Activated naive CD4-positive, alpha-beta T cell treated with anti-CD3 and anti-CD28 coated beads, Interleukin-2, amount 50 U/mL, for 24 hours (primary cell): ENCODE results near the gene CKB.

Source experiments
- H3K27ac Mint-ChIP-seq: one replicate; pipeline ENCODE4 v1.8.0; 2021; ENCODE audit warnings: mild to moderate bottlenecking, mixed read lengths
- H3K27me3 Mint-ChIP-seq: one replicate; pipeline ENCODE4 v1.8.0; 2021; ENCODE audit warnings: mixed read lengths
- H3K36me3 Mint-ChIP-seq: one replicate; pipeline ENCODE4 v1.8.0; 2021; ENCODE audit warnings: mixed read lengths
- H3K4me1 Mint-ChIP-seq: one replicate; pipeline ENCODE4 v1.8.0; 2021; ENCODE audit warnings: mixed read lengths
- H3K4me3 Mint-ChIP-seq: one replicate; pipeline ENCODE4 v1.8.0; 2021; ENCODE audit warnings: mild to moderate bottlenecking, mixed read lengths
- H3K9me3 Mint-ChIP-seq: one replicate; pipeline ENCODE4 v1.8.0; 2021; ENCODE audit warnings: mixed read lengths

The CKB gene

GRCh38 chr14:103543721-103544387 lies 21.2 kb upstream of the CKB start:
- H3K4me1 Mint-ChIP-seq: no peaks in the 10 kb centered on the region
- H3K36me3 Mint-ChIP-seq: no peaks in the 10 kb centered on the region
- H3K27me3 Mint-ChIP-seq: no peaks in the 10 kb centered on the region
- no peak overlapping the region for H3K4me3 Mint-ChIP-seq
- H3K27ac Mint-ChIP-seq: no peak overlapping the region
- H3K9me3 Mint-ChIP-seq: no peaks in the 10 kb centered on the region

- Mint-ChIP-seq H3K4me3 (no peak overlapping the region), H3K27ac (no peak overlapping the region), H3K4me1 (no peaks in the 10 kb centered on the region), H3K9me3 (no peaks in the 10 kb centered on the region), H3K27me3 (no peaks in the 10 kb centered on the region), H3K36me3 (no peaks in the 10 kb centered on the region)
Measured at GRCh38 chr14:103543140-103543539, 20.5 kb upstream of the CKB start.

GRCh38 chr14:103542605-103543088 lies 20.0 kb upstream of the CKB start:
- Mint-ChIP-seq H3K36me3 (no peaks in the 10 kb centered on the region), H3K4me1 (no peaks in the 10 kb centered on the region), H3K27ac (no peak overlapping the region), H3K9me3 (no peaks in the 10 kb centered on the region), H3K27me3 (no peaks in the 10 kb centered on the region), H3K4me3 (no peak overlapping the region)

GRCh38 chr14:103541709-103542604 lies 19.3 kb upstream of the CKB start:
- H3K9me3 Mint-ChIP-seq: no peaks in the 10 kb centered on the region
- no peaks in the 10 kb centered on the region for H3K36me3 Mint-ChIP-seq
- H3K4me3 Mint-ChIP-seq: no peak overlapping the region
- H3K4me1 Mint-ChIP-seq: no peaks in the 10 kb centered on the region
- no peaks in the 10 kb centered on the region for H3K27me3 Mint-ChIP-seq
- no peak overlapping the region for H3K27ac Mint-ChIP-seq

GRCh38 chr14:103540821-103541708 lies 18.4 kb upstream of the CKB start:
- Mint-ChIP-seq H3K4me3 (no peak overlapping the region), H3K27ac (no peak overlapping the region), H3K4me1 (no peaks in the 10 kb centered on the region), H3K9me3 (no peaks in the 10 kb centered on the region), H3K27me3 (no peaks in the 10 kb centered on the region), H3K36me3 (no peaks in the 10 kb centered on the region)

- Mint-ChIP-seq H3K36me3 (no peaks in the 10 kb centered on the region), H3K9me3 (no peaks in the 10 kb centered on the region), H3K27me3 (no peaks in the 10 kb centered on the region), H3K4me1 (no peaks in the 10 kb centered on the region), H3K27ac (no peak overlapping the region), H3K4me3 (no peak overlapping the region)
Measured at GRCh38 chr14:103539056-103539825, 16.6 kb upstream of the CKB start.

GRCh38 chr14:103538291-103539055 lies 15.8 kb upstream of the CKB start:
- H3K4me3 Mint-ChIP-seq: no peak overlapping the region
- no peaks in the 10 kb centered on the region for H3K9me3 Mint-ChIP-seq
- no peaks in the 10 kb centered on the region for H3K4me1 Mint-ChIP-seq
- H3K36me3 Mint-ChIP-seq: no peaks in the 10 kb centered on the region
- no peak overlapping the region for H3K27ac Mint-ChIP-seq
- H3K27me3 Mint-ChIP-seq: no peaks in the 10 kb centered on the region

- Mint-ChIP-seq H3K27ac (no peak overlapping the region), H3K9me3 (no peaks in the 10 kb centered on the region), H3K4me3 (no peak overlapping the region), H3K27me3 (no peaks in the 10 kb centered on the region), H3K36me3 (no peaks in the 10 kb centered on the region), H3K4me1 (no peaks in the 10 kb centered on the region)
Measured at GRCh38 chr14:103537175-103537990, 14.8 kb upstream of the CKB start.

GRCh38 chr14:103536693-103537092 lies 14.1 kb upstream of the CKB start:
- H3K36me3 Mint-ChIP-seq: no peaks in the 10 kb centered on the region
- no peaks in the 10 kb centered on the region for H3K9me3 Mint-ChIP-seq
- H3K27me3 Mint-ChIP-seq: no peaks in the 10 kb centered on the region
- no peak overlapping the region for H3K4me3 Mint-ChIP-seq
- H3K27ac Mint-ChIP-seq: no peak overlapping the region
- H3K4me1 Mint-ChIP-seq: peaks cover under 1% of the 10 kb centered on the region

GRCh38 chr14:103535891-103536565 lies 13.4 kb upstream of the CKB start:
- peak overlapping the region; percentile 30 for H3K27ac Mint-ChIP-seq
- H3K9me3 Mint-ChIP-seq: no peaks in the 10 kb centered on the region
- H3K36me3 Mint-ChIP-seq: no peaks in the 10 kb centered on the region
- H3K4me1 Mint-ChIP-seq: peaks cover 7% of the 10 kb centered on the region
- H3K27me3 Mint-ChIP-seq: no peaks in the 10 kb centered on the region
- no peak overlapping the region for H3K4me3 Mint-ChIP-seq

- Mint-ChIP-seq H3K9me3 (no peaks in the 10 kb centered on the region), H3K36me3 (no peaks in the 10 kb centered on the region), H3K4me1 (peaks cover 13% of the 10 kb centered on the region), H3K27ac (peak overlapping the region; percentile 30), H3K4me3 (no peak overlapping the region), H3K27me3 (no peaks in the 10 kb centered on the region)
Measured at GRCh38 chr14:103535081-103535890, 12.7 kb upstream of the CKB start.

- H3K4me3 Mint-ChIP-seq: no peak overlapping the region
- no peaks in the 10 kb centered on the region for H3K36me3 Mint-ChIP-seq
- no peak overlapping the region for H3K27ac Mint-ChIP-seq
- H3K27me3 Mint-ChIP-seq: no peaks in the 10 kb centered on the region
- H3K9me3 Mint-ChIP-seq: no peaks in the 10 kb centered on the region
- peaks cover 19% of the 10 kb centered on the region for H3K4me1 Mint-ChIP-seq
Measured at GRCh38 chr14:103534576-103535061, 12.0 kb upstream of the CKB start.
